LNCAP (cell line): ENCODE measurements around the gene PLAAT4.

Experiments used
- TF ChIP-seq, protein P1 (sequence below): fragments of 450-650 bp; IDR thresholded peaks from 2 replicates; pipeline ENCODE4 v1.5.1; 2017; ENCODE audit warnings: mild to moderate bottlenecking

Gene PLAAT4, protein sequence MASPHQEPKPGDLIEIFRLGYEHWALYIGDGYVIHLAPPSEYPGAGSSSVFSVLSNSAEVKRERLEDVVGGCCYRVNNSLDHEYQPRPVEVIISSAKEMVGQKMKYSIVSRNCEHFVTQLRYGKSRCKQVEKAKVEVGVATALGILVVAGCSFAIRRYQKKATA

DNA sequence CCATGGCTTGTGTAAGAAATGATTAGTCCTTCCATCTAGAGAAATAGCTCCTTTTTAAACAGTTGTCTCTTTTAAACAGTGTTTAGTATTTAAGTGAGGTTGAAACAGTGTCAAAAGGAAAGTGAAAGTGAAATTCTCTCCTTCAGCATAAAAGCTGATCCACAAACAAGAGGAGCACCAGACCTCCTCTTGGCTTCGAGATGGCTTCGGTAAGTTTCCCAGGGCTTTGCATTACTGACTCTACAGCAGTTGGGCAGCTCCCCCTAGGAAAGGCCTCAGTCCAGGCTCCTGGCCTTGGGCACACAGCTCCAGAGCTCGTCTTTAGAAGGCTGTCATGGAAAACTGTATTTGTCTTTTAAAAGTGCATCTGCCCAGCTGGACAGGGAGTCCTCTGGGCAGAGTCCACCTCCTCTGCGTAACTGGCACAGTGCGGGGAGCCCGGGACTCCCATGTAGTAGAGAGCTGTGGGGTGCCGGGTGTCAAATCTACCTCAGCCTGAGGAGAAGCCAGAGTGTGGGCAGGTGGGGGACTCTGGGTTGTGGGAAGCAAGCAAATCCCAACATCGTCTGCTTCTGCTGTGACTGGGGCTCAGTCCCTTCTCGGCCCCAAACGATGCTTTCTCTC lies at the start of gene PLAAT4:
TSS of gene PLAAT4 (plus strand) at position 140 of the 624 bp plus-strand sequence. CDS start at position 201, 61 bp downstream.
- TF ChIP-seq, protein P1, sequence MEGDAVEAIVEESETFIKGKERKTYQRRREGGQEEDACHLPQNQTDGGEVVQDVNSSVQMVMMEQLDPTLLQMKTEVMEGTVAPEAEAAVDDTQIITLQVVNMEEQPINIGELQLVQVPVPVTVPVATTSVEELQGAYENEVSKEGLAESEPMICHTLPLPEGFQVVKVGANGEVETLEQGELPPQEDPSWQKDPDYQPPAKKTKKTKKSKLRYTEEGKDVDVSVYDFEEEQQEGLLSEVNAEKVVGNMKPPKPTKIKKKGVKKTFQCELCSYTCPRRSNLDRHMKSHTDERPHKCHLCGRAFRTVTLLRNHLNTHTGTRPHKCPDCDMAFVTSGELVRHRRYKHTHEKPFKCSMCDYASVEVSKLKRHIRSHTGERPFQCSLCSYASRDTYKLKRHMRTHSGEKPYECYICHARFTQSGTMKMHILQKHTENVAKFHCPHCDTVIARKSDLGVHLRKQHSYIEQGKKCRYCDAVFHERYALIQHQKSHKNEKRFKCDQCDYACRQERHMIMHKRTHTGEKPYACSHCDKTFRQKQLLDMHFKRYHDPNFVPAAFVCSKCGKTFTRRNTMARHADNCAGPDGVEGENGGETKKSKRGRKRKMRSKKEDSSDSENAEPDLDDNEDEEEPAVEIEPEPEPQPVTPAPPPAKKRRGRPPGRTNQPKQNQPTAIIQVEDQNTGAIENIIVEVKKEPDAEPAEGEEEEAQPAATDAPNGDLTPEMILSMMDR = no peak

DNA sequence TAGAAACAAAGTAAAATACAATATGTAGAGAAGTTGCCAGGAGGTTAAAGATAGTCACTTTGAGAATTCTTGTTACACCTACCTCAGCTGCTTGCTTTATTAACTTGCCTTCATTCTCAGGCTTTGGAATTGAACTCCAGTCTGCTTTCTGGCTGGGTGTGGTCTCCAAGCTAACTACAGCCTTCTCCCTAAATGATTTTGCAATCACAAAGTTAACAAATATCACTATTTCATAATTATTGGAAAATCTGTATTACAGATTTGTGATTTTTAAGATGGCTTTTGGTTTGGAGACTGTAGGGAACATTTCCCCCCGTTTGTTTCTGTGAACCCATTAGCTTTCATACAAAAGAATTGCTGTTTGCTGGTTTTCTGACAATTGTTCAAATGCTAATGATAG lies 47.8 kb upstream of the PLAAT4 start:
- TF ChIP-seq, protein P1 = no peak

DNA sequence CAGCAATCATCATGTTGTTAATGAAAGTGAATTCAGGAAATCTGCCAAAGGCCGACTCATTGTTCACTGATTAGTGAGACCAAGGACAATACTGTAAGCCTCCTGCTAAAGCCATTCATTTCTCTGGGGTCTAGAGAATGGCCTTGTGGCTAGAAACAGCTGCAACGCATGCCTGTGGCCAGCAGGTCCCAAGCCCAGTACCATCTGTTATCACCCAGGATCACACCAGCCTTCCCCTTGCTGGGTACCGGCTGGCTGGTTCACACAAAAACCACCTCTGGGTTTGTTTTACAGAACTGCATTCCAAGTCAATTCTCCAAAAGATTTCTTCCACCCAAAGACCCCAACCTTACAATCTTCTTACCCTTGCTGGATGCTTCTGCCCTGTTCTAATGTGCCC lies 46.7 kb upstream of the PLAAT4 start:
- TF ChIP-seq, protein P1 = no peak

DNA sequence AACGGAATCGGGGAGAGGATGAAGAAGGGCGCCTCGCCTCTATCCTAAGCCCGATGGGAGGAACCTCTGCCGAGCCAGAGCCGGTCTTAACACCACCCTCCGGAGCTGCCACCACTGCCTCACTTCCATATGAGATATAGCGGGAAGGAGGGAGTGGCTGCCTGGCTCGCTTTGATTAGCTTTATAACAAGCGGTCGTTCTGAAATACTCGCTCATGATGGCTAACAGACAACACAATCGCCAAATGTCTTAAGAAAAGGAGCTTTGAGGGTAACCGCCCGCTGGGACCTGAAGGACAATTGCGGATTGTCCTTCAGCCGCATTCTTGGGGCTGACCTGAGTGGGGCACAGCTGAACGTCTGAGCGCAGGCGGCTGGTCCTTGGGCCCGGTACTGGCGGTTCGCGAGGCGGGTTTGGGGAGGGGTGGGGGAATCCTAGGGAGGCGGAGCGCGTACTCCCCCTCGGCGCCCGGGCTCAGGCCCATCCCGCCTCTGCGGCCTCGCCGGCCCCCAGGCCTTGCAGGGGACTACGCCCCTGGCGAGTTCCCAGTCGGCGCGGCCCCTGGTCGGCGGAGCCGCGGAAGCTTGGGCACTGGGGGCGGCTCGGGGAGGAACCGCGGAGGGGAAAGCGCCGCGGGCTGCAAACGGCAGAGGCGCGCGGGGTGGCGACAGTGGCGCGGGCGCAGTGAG lies 45.9 kb upstream of the PLAAT4 start, which contains the start of gene PLAAT5:
TSS of gene PLAAT5 (minus strand) at position 617 of the 689 bp plus-strand sequence. CDS start at position 484, 133 bp downstream.
- TF ChIP-seq, protein P1 = no peak

DNA sequence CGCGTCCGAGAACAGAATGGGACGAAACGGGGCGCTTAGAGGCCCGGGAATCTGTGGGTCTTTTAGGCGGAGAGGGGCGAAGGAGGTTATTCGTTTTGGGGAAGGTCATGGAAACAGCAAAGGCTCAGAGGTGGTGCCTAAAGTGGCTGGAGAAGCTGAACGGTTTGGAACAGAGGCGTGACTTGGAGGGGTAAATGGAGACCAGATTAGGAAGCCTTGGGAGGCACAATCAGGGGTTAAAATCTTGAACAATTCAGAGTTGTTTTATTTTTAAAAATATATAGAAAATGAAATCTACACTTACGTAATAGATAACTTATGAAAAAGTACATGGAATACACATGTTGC lies 45.4 kb upstream of the PLAAT4 start:
- TF ChIP-seq, protein P1 = no peak

DNA sequence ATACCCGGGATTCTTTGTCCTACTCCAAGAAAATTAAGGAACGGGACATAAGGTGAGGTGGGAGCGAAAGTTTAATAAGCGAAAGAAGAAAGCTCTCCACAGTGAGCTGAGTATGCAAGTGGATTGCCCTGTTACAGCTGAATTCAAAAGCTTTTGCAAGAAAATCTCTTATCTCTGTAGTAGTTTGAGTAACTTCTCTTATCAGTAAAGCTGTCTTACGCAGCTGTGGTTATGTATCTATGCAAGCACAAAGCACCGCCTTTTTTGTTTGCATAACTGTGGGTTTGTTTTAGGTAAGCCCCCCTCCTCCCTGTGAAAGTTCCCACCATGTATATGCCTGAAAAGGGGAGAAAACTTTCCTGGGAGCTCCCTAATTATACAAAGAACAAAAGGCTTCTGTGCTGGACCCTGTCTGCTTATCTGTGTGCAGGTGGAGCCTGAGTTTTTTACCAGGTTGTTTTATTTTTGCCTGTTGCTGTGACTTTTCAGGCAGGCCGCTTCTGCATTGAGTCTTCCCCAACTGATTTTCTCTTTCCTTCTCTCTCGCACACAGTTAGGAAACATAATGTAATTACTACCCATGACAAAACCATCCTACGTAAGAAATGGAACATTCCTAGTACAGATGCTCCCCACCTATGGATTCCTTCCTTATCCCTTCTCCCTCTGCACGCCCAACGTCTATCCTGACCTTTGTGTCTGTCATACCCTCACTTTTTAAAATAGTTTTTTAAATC lies 44.8 kb upstream of the PLAAT4 start:
- TF ChIP-seq, protein P1 = no peak

DNA sequence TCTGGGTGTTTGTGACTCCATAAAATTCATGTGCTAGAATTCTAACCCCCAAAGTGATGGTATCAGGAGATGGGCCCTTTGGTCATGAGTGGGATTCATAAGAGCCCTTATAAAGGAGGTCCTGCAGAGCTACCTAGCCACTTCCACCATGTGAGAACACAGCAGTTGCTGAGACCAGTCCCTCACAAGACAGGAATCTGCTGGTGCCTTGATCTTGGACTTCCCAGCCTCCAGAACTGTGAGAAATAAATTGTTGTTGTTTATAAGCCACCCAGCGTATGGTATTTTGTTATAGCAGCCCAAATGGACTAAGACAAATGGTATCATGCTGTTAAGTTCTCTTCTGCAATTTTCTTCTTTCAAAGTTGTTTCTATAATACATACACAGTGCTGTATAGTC lies 44.2 kb upstream of the PLAAT4 start:
- TF ChIP-seq, protein P1 = no peak
